Measurements from ENCODE around the gene DOCK2. TPM values are rescaled to one million over a fixed set of nuclear protein-coding genes. Genes with fewer than 3 reads are reported as not detected.

Gene DOCK2
- polyA plus RNA-seq, 1 of the 3 experiments (the other 2 are of a cell fraction) = 3.8 TPM

DNA sequence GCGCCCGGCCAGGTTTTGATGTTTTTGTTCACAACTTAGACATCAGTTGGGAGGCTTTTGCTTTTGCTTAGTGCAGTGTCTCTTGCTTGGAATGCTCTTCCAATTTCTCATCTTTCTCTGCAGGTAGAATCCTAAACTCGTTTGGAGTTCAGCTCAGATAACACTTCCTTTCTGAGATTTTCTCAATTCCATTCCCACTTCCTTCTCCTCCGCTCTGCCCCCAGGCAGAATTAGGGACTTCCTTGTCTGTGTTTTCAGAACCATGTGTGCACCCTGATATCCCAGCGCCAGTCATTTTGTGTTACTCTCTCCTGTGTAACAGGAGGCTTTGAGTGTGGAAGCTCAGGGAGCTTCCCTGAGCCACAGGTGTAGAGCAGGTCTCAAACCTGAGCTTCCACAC is 172.2 kb downstream of the DOCK2 start:
- H3K36me3 ChIP-seq (replicated peaks in 1 of 2; ENCODE audit: control insufficient read depth in 1 of 2, insufficient read depth in 2 of 2, low read length in 1 of 2) = no peaks in the 10 kb centered on the region
- ChIA-PET CTCF (no interaction called here), POLR2A (no interaction called here)
- no peak for TF ChIP-seq FOXM1 (IDR thresholded peaks at IDR 0.05; ENCODE audit: low read depth)
- TF ChIP-seq, protein P1, sequence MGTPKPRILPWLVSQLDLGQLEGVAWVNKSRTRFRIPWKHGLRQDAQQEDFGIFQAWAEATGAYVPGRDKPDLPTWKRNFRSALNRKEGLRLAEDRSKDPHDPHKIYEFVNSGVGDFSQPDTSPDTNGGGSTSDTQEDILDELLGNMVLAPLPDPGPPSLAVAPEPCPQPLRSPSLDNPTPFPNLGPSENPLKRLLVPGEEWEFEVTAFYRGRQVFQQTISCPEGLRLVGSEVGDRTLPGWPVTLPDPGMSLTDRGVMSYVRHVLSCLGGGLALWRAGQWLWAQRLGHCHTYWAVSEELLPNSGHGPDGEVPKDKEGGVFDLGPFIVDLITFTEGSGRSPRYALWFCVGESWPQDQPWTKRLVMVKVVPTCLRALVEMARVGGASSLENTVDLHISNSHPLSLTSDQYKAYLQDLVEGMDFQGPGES (IDR thresholded peaks at IDR 0.05; ENCODE audit: low read depth, low read length) = no peak
- TF ChIP-seq FOSL2 (IDR thresholded peaks at IDR 0.05; ENCODE audit: borderline replicate concordance, low read depth) = no peak
- TF ChIP-seq POLR2AphosphoS5 (IDR thresholded peaks at IDR 0.05; ENCODE audit: low read depth, low read length) = no peak
- TF ChIP-seq RCOR1 (IDR thresholded peaks at IDR 0.05; ENCODE audit: low read length) = no peak
- TF ChIP-seq MXI1 (IDR thresholded peaks at IDR 0.05; ENCODE audit: low read depth, low read length) = no peak
- no peak for TF ChIP-seq TAF1 (IDR thresholded peaks at IDR 0.05; ENCODE audit: borderline replicate concordance, low read depth, low read length)
- TF ChIP-seq, protein P2, sequence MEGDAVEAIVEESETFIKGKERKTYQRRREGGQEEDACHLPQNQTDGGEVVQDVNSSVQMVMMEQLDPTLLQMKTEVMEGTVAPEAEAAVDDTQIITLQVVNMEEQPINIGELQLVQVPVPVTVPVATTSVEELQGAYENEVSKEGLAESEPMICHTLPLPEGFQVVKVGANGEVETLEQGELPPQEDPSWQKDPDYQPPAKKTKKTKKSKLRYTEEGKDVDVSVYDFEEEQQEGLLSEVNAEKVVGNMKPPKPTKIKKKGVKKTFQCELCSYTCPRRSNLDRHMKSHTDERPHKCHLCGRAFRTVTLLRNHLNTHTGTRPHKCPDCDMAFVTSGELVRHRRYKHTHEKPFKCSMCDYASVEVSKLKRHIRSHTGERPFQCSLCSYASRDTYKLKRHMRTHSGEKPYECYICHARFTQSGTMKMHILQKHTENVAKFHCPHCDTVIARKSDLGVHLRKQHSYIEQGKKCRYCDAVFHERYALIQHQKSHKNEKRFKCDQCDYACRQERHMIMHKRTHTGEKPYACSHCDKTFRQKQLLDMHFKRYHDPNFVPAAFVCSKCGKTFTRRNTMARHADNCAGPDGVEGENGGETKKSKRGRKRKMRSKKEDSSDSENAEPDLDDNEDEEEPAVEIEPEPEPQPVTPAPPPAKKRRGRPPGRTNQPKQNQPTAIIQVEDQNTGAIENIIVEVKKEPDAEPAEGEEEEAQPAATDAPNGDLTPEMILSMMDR (IDR thresholded peaks at IDR 0.05) = no peak
- TF ChIP-seq EZH2phosphoT487 (IDR thresholded peaks at IDR 0.05; ENCODE audit: borderline replicate concordance, low read depth) = no peak
- TF ChIP-seq RFX5 (IDR thresholded peaks at IDR 0.05; ENCODE audit: low read length) = no peak
- H2AFZ ChIP-seq (ENCODE audit: low read depth) = no peak overlapping the region
- H3K79me2 ChIP-seq (ENCODE audit: insufficient read depth) = no peaks in the 10 kb centered on the region
- no peak overlapping the region for H3K4me3 ChIP-seq (ENCODE audit: low read depth in 2 of 2, low read length in 1 of 2)
- H3K9me2 ChIP-seq = no peaks in the 10 kb centered on the region
- no peak for DNase-seq
- H3K9me3 ChIP-seq = no peaks in the 10 kb centered on the region
- peaks cover 16% of the 10 kb centered on the region for H3F3A ChIP-seq (replicated peaks; ENCODE audit: insufficient read depth)
- WGBS (ENCODE audit: low lambda C conversion rate) = 85% methylated on average over 5 of the region's 5 CpGs
- H3K9ac ChIP-seq = no peak overlapping the region
- H3K4me2 ChIP-seq = no peak overlapping the region
- no peaks in the 10 kb centered on the region for H3K27me3 ChIP-seq (ENCODE audit: insufficient read depth)
- no peaks in the 10 kb centered on the region; a peak in 1 of 4 replicates for H3K4me1 ChIP-seq (ENCODE audit: control insufficient read depth in 1 of 2, insufficient read depth in 2 of 2, low read depth in 1 of 2, low read length in 1 of 2)
- no peak overlapping the region for H3K27ac ChIP-seq (ENCODE audit: low read depth in 2 of 2, low read length in 1 of 2)
- H4K20me1 ChIP-seq (ENCODE audit: insufficient read depth) = no peaks in the 10 kb centered on the region

DNA sequence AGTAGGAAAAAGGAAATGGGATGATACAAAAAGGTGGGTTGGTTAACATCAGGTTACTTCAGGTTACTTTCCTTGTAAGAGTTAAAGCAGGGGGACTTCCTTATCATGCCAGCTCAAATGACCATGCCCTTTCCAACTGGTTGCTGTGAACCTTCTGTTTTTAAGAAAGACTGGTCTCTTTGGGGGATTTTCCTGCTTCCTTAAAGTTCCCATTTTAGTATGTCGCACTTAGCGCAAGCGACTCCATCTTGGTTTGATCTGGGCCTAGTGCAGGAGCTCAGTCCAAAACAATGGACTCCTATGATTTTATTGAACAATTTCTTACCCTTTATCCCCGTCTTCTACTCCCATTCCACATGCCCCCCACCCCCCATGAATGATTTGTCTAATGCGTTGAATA is 173.4 kb downstream of the DOCK2 start:
- no peak overlapping the region for H3K4me3 ChIP-seq (ENCODE audit: low read depth in 2 of 2, low read length in 1 of 2)
- no peaks in the 10 kb centered on the region for H3K79me2 ChIP-seq (ENCODE audit: insufficient read depth)
- H4K20me1 ChIP-seq (ENCODE audit: insufficient read depth) = no peaks in the 10 kb centered on the region
- no peaks in the 10 kb centered on the region for H3K9me3 ChIP-seq
- H3K27me3 ChIP-seq (ENCODE audit: insufficient read depth) = no peaks in the 10 kb centered on the region
- H2AFZ ChIP-seq (ENCODE audit: low read depth) = no peak overlapping the region
- peaks cover 5% of the 10 kb centered on the region for H3F3A ChIP-seq (replicated peaks; ENCODE audit: insufficient read depth)
- no peaks in the 10 kb centered on the region for H3K4me1 ChIP-seq (ENCODE audit: control insufficient read depth in 1 of 2, insufficient read depth in 2 of 2, low read depth in 1 of 2, low read length in 1 of 2)
- CTCF ChIA-PET = interaction anchor here (1.2 kb wide), 1 partner anchor 170 kb away, joined by 3 read pairs; no protein-coding TSS in a partner anchor
- POLR2A ChIA-PET = no interaction called here
- H3K9me2 ChIP-seq = no peaks in the 10 kb centered on the region
- no peaks in the 10 kb centered on the region for H3K36me3 ChIP-seq (replicated peaks in 1 of 2; ENCODE audit: control insufficient read depth in 1 of 2, insufficient read depth in 2 of 2, low read length in 1 of 2)
- no peak overlapping the region for H3K4me2 ChIP-seq
- 95% methylated on average over 5 of the region's 5 CpGs for WGBS (ENCODE audit: low lambda C conversion rate)
- DNase-seq = no peak
- H3K27ac ChIP-seq (ENCODE audit: low read depth in 2 of 2, low read length in 1 of 2) = no peak overlapping the region
- H3K9ac ChIP-seq = no peak overlapping the region
- TF ChIP-seq, protein P3, sequence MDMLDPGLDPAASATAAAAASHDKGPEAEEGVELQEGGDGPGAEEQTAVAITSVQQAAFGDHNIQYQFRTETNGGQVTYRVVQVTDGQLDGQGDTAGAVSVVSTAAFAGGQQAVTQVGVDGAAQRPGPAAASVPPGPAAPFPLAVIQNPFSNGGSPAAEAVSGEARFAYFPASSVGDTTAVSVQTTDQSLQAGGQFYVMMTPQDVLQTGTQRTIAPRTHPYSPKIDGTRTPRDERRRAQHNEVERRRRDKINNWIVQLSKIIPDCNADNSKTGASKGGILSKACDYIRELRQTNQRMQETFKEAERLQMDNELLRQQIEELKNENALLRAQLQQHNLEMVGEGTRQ (IDR thresholded peaks at IDR 0.05; ENCODE audit: borderline replicate concordance, low read depth, low read length) = no peak
- TF ChIP-seq FOSL2 (IDR thresholded peaks at IDR 0.05; ENCODE audit: borderline replicate concordance, low read depth) (no peak), RXRA (IDR thresholded peaks at IDR 0.05; ENCODE audit: borderline replicate concordance, low read depth) (no peak), CHD2 (IDR thresholded peaks at IDR 0.05; ENCODE audit: low read length, partially characterized antibody) (no peak), TCF12 (IDR thresholded peaks at IDR 0.05) (no peak), TAF1 (IDR thresholded peaks at IDR 0.05; ENCODE audit: borderline replicate concordance, low read depth, low read length) (no peak), POLR2AphosphoS5 (IDR thresholded peaks at IDR 0.05; ENCODE audit: low read depth, low read length) (no peak), MXI1 (IDR thresholded peaks at IDR 0.05; ENCODE audit: low read depth, low read length) (no peak), NRF1 (IDR thresholded peaks at IDR 0.05; ENCODE audit: low read depth, low read length) (no peak), SIN3A (IDR thresholded peaks at IDR 0.05; ENCODE audit: borderline replicate concordance, low read depth, low read length) (no peak)
- TF ChIP-seq, protein P2 (IDR thresholded peaks at IDR 0.05) = no peak
- TF ChIP-seq, protein P4, sequence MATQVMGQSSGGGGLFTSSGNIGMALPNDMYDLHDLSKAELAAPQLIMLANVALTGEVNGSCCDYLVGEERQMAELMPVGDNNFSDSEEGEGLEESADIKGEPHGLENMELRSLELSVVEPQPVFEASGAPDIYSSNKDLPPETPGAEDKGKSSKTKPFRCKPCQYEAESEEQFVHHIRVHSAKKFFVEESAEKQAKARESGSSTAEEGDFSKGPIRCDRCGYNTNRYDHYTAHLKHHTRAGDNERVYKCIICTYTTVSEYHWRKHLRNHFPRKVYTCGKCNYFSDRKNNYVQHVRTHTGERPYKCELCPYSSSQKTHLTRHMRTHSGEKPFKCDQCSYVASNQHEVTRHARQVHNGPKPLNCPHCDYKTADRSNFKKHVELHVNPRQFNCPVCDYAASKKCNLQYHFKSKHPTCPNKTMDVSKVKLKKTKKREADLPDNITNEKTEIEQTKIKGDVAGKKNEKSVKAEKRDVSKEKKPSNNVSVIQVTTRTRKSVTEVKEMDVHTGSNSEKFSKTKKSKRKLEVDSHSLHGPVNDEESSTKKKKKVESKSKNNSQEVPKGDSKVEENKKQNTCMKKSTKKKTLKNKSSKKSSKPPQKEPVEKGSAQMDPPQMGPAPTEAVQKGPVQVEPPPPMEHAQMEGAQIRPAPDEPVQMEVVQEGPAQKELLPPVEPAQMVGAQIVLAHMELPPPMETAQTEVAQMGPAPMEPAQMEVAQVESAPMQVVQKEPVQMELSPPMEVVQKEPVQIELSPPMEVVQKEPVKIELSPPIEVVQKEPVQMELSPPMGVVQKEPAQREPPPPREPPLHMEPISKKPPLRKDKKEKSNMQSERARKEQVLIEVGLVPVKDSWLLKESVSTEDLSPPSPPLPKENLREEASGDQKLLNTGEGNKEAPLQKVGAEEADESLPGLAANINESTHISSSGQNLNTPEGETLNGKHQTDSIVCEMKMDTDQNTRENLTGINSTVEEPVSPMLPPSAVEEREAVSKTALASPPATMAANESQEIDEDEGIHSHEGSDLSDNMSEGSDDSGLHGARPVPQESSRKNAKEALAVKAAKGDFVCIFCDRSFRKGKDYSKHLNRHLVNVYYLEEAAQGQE (IDR thresholded peaks at IDR 0.05; ENCODE audit: low read depth, low read length) = no peak

Data from SK-N-SH (cell line).